ENCODE results near the gene PBRM1. TPM values are rescaled to one million over a fixed set of nuclear protein-coding genes. Genes with fewer than 3 reads are reported as not detected.

Gene PBRM1
- total and polyA plus RNA-seq, 2 of the 13 experiments (the other 11 are each of a cell fraction or from before 2014, with no cell fraction given) = 10.9 to 33.2 TPM

GRCh38 chr3:52682016-52682415 is 3.7 kb downstream of the PBRM1 start (continued):
- TF ChIP-seq ZNF264 (CRISPR knock-in tag; IDR thresholded peaks at IDR 0.05) (peak; percentile 47; the same call in 1 of the 2 replicates), MYC (CRISPR knock-in tag; IDR thresholded peaks at IDR 0.05; ENCODE audit: borderline replicate concordance) (peak; percentile 52; the same call in 1 of the 2 replicates), ZNF501 (CRISPR knock-in tag; IDR thresholded peaks at IDR 0.05) (no peak), NR2F6 (IDR thresholded peaks at IDR 0.05) (no peak), NR2F6 (CRISPR knock-in tag; IDR thresholded peaks at IDR 0.05) (peak; percentile 55; the same call in 1 of the 2 replicates), FOXA3 (CRISPR knock-in tag; IDR thresholded peaks at IDR 0.05) (peak; percentile 81), ZSCAN9 (CRISPR knock-in tag; IDR thresholded peaks at IDR 0.05; ENCODE audit: borderline replicate concordance) (peak; percentile 47; the same call in 1 of the 2 replicates), TGIF2 (CRISPR knock-in tag; IDR thresholded peaks at IDR 0.05) (peak; percentile 61; the same call in 1 of the 2 replicates), ZNF367 (CRISPR knock-in tag; IDR thresholded peaks at IDR 0.05; ENCODE audit: borderline replicate concordance) (no peak), MXI1 (IDR thresholded peaks at IDR 0.05; ENCODE audit: borderline replicate concordance, low read depth, low read length) (peak; percentile 94; the same call in 1 of the 3 replicates), ERF (CRISPR knock-in tag; IDR thresholded peaks at IDR 0.05) (peak; percentile 64; the same call in 1 of the 2 replicates), SALL1 (CRISPR knock-in tag; IDR thresholded peaks at IDR 0.05) (peak; percentile 49; the same call in 1 of the 2 replicates), TARDBP (CRISPR knock-in tag; IDR thresholded peaks at IDR 0.05) (0 out of 2 replicates have a peak, but pooled peaks have one; percentile 17), RXRB (CRISPR knock-in tag; IDR thresholded peaks at IDR 0.05; ENCODE audit: borderline replicate concordance) (peak; percentile 80), TAF1 (CRISPR knock-in tag; IDR thresholded peaks at IDR 0.05) (no peak), CTCF (CRISPR knock-in tag; IDR thresholded peaks at IDR 0.05) (peak; percentile 79), ZNF878 (CRISPR knock-in tag; IDR thresholded peaks at IDR 0.05) (0 out of 2 replicates have a peak, but pooled peaks have one; percentile 20), SNAPC2 (CRISPR knock-in tag; IDR thresholded peaks at IDR 0.05) (no peak)
- TF ChIP-seq, protein P1, sequence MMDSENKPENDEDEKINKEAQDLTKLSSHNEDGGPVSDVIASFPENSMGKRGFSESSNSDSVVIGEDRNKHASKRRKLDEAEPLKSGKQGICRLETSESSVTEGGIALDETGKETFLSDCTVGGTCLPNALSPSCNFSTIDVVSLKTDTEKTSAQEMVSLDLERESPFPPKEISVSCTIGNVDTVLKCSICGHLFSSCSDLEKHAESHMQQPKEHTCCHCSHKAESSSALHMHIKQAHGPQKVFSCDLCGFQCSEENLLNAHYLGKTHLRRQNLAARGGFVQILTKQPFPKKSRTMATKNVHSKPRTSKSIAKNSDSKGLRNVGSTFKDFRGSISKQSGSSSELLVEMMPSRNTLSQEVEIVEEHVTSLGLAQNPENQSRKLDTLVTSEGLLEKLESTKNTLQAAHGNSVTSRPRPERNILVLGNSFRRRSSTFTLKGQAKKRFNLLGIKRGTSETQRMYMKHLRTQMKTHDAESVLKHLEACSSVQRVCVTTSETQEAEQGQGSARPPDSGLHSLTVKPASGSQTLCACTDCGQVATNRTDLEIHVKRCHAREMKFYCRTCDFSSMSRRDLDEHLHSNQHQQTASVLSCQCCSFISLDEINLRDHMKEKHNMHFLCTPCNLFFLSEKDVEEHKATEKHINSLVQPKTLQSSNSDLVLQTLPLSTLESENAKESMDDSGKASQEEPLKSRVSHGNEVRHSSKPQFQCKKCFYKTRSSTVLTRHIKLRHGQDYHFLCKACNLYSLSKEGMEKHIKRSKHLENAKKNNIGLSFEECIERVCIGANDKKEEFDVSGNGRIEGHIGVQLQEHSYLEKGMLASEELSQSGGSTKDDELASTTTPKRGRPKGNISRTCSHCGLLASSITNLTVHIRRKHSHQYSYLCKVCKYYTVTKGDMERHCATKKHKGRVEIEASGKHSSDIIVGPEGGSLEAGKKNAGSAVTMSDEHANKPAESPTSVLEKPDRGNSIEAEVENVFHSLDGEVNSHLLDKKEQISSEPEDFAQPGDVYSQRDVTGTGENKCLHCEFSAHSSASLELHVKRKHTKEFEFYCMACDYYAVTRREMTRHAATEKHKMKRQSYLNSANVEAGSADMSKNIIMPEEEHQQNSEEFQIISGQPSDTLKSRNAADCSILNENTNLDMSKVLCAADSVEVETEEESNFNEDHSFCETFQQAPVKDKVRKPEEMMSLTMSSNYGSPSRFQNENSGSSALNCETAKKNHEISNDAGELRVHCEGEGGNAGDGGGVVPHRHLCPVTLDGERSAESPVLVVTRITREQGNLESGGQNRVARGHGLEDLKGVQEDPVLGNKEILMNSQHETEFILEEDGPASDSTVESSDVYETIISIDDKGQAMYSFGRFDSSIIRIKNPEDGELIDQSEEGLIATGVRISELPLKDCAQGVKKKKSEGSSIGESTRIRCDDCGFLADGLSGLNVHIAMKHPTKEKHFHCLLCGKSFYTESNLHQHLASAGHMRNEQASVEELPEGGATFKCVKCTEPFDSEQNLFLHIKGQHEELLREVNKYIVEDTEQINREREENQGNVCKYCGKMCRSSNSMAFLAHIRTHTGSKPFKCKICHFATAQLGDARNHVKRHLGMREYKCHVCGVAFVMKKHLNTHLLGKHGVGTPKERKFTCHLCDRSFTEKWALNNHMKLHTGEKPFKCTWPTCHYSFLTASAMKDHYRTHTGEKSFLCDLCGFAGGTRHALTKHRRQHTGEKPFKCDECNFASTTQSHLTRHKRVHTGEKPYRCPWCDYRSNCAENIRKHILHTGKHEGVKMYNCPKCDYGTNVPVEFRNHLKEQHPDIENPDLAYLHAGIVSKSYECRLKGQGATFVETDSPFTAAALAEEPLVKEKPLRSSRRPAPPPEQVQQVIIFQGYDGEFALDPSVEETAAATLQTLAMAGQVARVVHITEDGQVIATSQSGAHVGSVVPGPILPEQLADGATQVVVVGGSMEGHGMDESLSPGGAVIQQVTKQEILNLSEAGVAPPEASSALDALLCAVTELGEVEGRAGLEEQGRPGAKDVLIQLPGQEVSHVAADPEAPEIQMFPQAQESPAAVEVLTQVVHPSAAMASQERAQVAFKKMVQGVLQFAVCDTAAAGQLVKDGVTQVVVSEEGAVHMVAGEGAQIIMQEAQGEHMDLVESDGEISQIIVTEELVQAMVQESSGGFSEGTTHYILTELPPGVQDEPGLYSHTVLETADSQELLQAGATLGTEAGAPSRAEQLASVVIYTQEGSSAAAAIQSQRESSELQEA (CRISPR knock-in tag; IDR thresholded peaks at IDR 0.05; ENCODE audit: not compliant biosample characterization) = no peak
- TF ChIP-seq, protein P2, sequence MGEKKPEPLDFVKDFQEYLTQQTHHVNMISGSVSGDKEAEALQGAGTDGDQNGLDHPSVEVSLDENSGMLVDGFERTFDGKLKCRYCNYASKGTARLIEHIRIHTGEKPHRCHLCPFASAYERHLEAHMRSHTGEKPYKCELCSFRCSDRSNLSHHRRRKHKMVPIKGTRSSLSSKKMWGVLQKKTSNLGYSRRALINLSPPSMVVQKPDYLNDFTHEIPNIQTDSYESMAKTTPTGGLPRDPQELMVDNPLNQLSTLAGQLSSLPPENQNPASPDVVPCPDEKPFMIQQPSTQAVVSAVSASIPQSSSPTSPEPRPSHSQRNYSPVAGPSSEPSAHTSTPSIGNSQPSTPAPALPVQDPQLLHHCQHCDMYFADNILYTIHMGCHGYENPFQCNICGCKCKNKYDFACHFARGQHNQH (CRISPR knock-in tag; IDR thresholded peaks at IDR 0.05) = peak; percentile 60; the same call in 1 of the 2 replicates
